Measurements from ENCODE around the gene NADK2. TPM values are rescaled to one million over a fixed set of nuclear protein-coding genes. Genes with fewer than 3 reads are reported as not detected.

The NADK2 gene
- total RNA-seq, 4 donors from 2014 or later: 44.6 to 74.8 (median 59.5) TPM

DNA sequence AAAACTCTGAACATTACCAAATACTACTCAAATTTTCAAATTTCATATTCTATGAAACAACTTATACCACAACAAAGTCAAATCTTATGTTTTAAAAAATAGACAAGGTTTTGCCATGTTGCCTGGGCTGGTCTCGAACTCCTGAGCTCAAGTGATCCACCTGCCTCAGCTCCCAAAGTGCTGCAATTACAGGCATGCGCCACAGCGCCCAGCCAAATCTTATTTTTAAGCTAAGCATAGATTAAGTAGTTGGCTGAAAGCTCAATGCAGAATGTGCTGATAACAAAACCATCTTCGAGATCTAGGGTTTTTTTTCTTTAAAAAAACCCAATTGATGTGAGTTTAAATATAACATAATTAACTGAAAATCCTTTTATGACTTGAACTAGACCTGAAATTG, 96.4 kb downstream of the NADK2 start:
- Histone ChIP-seq H3K4me3 (no peak overlapping the region), H3K36me3 (peaks cover under 1 to 27% (median 11%) of the 10 kb centered on the region in 4 donors), H3K4me1 (peaks cover 9 to 14% (median 11%) of the 10 kb centered on the region in 4 donors), H3K27me3 (no peaks in the 10 kb centered on the region), H3K9me3 (no peaks in the 10 kb centered on the region), H3K27ac (replicated peaks in 1 of 4) (no peak overlapping the region)
- no peak for DNase-seq (ENCODE audit: extremely low spot score)
- TF ChIP-seq POLR2A (IDR thresholded peaks at IDR 0.05; ENCODE audit: low read depth): no peak
- TF ChIP-seq EP300 (IDR thresholded peaks at IDR 0.05): no peak
- no peak for TF ChIP-seq POLR2AphosphoS5 (IDR thresholded peaks at IDR 0.05)
- TF ChIP-seq, protein P1, sequence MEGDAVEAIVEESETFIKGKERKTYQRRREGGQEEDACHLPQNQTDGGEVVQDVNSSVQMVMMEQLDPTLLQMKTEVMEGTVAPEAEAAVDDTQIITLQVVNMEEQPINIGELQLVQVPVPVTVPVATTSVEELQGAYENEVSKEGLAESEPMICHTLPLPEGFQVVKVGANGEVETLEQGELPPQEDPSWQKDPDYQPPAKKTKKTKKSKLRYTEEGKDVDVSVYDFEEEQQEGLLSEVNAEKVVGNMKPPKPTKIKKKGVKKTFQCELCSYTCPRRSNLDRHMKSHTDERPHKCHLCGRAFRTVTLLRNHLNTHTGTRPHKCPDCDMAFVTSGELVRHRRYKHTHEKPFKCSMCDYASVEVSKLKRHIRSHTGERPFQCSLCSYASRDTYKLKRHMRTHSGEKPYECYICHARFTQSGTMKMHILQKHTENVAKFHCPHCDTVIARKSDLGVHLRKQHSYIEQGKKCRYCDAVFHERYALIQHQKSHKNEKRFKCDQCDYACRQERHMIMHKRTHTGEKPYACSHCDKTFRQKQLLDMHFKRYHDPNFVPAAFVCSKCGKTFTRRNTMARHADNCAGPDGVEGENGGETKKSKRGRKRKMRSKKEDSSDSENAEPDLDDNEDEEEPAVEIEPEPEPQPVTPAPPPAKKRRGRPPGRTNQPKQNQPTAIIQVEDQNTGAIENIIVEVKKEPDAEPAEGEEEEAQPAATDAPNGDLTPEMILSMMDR (IDR thresholded peaks at IDR 0.05): no peak
- intact Hi-C loops (cut with DNase I): no loop called here
- WGBS: 93% methylated on average over 4 of the region's 4 CpGs

Small RNA genes lying within 50 kb of the gene (small RNA-seq; reads per million reads assigned to genes)
- gene MIR580: 0 reads per million in 3 donors
- 0 reads per million in 3 donors for gene RNU6-1305P

Other genes with a start within 250 kb of the NADK2 start
- gene UGT3A2, start 175.0 kb downstream of the NADK2 start, total RNA-seq: not detected
- 10 to 100 TPM; 10.4 to 12.5 (median 11.2) TPM for gene LMBRD2, start 90.0 kb downstream of the NADK2 start, total RNA-seq
- 10 to 100 TPM in 1 of 4 donors, 1 to 10 TPM in 3; 5.6 to 12.1 (median 9.2) TPM for gene SKP2, start 89.8 kb downstream of the NADK2 start, total RNA-seq
- gene RANBP3L, start 60.0 kb upstream of the NADK2 start, total RNA-seq: 10 to 100 TPM in 1 of 4 donors, 1 to 10 TPM in 3; 2.2 to 13.7 (median 3.1) TPM